Measurements from ENCODE around the gene SLC39A2. TPM values are rescaled to one million over a fixed set of nuclear protein-coding genes. Genes with fewer than 3 reads are reported as not detected.
A peak's percentile ranks its signal among the peaks of the same experiment; 100 is the strongest.
"Not testable (repeated sequence)": the region's sequence is repeated elsewhere in the genome, so short reads cannot be mapped to it uniquely, and the experiment has no call there.

SLC39A2 gene, protein sequence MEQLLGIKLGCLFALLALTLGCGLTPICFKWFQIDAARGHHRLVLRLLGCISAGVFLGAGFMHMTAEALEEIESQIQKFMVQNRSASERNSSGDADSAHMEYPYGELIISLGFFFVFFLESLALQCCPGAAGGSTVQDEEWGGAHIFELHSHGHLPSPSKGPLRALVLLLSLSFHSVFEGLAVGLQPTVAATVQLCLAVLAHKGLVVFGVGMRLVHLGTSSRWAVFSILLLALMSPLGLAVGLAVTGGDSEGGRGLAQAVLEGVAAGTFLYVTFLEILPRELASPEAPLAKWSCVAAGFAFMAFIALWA
- 0.18 and 0.30 TPM in 2 replicates for total RNA-seq

DNA sequence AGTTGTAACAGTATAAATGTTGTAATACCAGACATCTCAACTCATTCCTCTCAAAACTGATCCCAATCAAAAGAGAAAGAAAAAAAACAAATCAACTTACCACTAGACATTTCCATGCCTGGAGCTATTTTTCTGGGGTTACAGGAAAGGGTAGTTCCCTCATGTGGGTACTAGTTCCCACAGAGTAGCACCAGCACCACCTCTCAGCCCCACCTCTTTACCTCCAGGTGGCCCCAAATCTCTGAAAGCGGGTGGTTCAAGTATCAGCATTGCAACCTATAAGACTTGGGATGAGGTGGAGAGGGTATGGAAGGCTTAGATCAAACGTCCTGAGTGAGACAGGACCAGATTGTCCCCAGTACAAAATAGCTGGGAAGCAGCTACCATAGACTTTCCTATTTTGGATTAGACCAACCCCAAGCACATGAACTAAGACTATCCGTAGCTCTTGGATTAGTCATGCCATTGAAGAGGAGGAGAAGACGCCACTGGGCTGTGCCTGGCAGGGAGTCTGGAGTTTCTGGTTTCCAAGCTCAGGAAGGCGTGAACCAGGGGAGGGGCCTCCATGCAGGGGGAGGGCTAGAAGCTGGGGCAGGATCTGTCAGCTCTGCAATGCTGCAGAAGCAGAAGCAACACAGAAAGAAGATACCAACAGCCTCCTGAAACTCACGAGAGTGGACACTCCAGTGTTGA lies at the start of gene SLC39A2:
SLC39A2 (plus strand) TSS at position 620 of the 693 bp plus-strand sequence. CDS start 154 bp downstream, outside the sequence.
- Mint-ChIP-seq H3K4me1 (ENCODE audit: low read depth) (peaks cover under 1% of the 10 kb centered on the region), H3K27ac (no peak within 1 kb of the TSS), H3K9me3 (no peaks in the 10 kb centered on the region), H3K27me3 (ENCODE audit: low read depth) (no peaks in the 10 kb centered on the region), H3K4me3 (ENCODE audit: low read depth) (no peak within 1 kb of the TSS), H3K36me3 (ENCODE audit: low read depth) (peaks cover 38% of the 10 kb centered on the region)
- no peak for DNase-seq (ENCODE audit: low spot score)
- intact Hi-C loops (cut with micrococcal nuclease), result no loop called here

DNA sequence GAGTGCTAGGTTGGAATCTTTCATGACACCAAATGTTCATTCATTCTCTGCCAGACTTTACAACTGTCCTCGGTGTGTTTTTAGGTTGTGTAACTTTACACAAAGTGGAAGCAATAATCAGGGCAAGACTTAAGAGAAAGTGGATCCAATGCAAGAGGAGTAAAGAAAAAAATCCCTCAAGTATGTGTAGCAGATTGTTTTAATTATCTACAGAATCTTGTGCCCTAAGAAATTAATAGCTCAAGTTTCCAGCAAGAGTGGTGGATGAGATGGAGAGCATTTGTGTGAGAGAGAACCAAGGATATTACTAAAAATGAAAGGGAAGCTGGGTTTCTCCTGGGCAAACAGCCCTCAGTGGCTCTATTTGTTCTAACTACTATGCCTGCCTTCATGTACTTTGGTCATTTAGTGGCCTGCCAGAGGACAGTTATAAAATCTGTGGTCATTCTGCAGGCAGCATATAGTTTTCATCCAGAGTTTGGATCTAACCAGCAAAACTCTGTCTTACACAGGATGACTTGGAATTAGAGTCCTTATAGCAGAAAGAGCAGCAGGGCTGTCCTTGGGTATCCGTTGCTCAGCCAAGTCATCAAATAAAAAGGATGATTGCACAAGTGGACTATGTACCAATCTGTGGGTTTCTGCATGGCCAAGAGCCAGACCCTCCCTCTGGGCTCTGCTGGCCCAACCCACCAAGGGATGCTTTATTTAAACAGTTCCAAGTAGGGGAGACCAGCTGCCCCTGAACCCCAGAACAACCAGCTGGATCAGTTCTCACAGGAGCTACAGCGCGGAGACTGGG lies 44.2 kb upstream of the SLC39A2 start, which contains the start of gene RNASE2:
RNASE2 (plus strand) TSS at position 752 of the 802 bp plus-strand sequence. CDS start 285 bp downstream, outside the sequence.
- H3K4me3 Mint-ChIP-seq (ENCODE audit: low read depth); H3K36me3 Mint-ChIP-seq (ENCODE audit: low read depth); intact Hi-C loops (cut with micrococcal nuclease); H3K9me3 Mint-ChIP-seq; H3K27me3 Mint-ChIP-seq (ENCODE audit: low read depth); DNase-seq (ENCODE audit: low spot score); H3K27ac Mint-ChIP-seq: not testable (repeated sequence)
- peaks cover 25% of the 10 kb centered on the region for H3K4me1 Mint-ChIP-seq (ENCODE audit: low read depth)

DNA sequence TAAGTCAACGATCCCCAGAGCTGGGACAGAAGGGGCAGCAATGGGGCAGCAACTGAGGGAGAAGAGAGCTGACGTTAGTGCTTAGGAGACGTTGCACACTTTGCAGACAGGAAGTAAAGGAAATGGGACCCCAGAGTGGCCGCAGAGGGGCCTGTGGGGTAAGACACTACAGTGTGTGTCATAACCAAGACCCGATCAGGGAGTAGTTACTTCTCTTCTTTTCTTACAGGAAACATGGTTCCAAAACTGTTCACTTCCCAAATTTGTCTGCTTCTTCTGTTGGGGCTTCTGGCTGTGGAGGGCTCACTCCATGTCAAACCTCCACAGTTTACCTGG lies 43.6 kb upstream of the SLC39A2 start:
- intact Hi-C loops (cut with micrococcal nuclease); H3K27me3 Mint-ChIP-seq (ENCODE audit: low read depth); H3K36me3 Mint-ChIP-seq (ENCODE audit: low read depth); H3K9me3 Mint-ChIP-seq; H3K4me3 Mint-ChIP-seq (ENCODE audit: low read depth); DNase-seq (ENCODE audit: low spot score); H3K27ac Mint-ChIP-seq: not testable (repeated sequence)
- peaks cover 29% of the 10 kb centered on the region for H3K4me1 Mint-ChIP-seq (ENCODE audit: low read depth)

DNA sequence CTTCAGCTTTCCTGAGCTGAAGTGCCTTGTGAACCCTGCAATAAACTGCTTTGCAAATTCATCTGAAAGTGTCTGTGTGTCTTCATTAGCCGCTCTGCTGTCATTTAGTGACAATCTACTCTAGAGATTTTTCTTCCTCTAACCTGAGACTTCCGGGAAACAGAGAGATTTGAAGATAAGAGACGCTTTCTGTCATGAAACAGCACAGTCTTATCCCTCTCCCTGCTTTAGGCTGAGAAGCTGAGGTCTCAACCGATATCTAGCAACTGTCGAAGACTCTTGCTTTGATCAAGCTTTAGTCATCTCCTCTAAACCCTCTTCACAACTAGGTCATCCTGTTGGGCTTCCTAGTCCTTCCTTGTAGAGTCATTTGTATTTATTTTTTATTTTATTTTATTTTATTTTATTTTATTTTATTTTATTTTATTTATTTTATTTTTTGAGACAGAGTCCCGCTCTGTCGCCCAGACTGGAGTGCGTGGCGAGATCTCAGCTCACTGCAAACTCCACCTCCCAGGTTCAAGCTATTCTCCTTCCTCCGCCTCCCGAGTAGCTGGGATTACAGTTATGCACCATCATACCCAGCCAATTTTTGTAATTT lies 42.6 kb upstream of the SLC39A2 start:
- H3K4me1 Mint-ChIP-seq (ENCODE audit: low read depth), result peaks cover 33% of the 10 kb centered on the region
- no peak overlapping the region for H3K4me3 Mint-ChIP-seq (ENCODE audit: low read depth)
- no peak overlapping the region for H3K27ac Mint-ChIP-seq
- H3K36me3 Mint-ChIP-seq (ENCODE audit: low read depth), result no peaks in the 10 kb centered on the region
- H3K9me3 Mint-ChIP-seq, result no peaks in the 10 kb centered on the region
- intact Hi-C loops (cut with micrococcal nuclease), result no loop called here
- no peaks in the 10 kb centered on the region for H3K27me3 Mint-ChIP-seq (ENCODE audit: low read depth)
- DNase-seq (ENCODE audit: low spot score), result no peak

DNA sequence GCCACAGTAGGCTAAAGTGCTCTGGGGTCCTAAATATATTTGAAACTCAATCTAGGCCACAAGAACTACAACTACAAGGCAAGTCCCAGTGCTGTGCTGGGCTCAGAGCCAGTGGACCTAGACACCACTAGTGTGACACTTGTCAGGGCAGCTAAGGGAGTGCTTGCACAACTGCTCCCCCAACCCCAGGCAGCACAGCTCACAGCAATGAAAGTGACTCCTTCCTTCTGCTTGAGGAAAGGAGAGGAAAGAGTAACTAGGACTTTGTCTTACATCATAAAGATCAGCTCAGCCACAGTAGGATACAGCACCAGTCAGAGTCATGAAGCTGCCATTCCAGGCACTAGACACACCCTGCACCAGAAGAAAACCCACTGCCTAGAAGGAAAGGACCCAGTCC lies 40.1 kb upstream of the SLC39A2 start:
- Mint-ChIP-seq H3K27me3 (ENCODE audit: low read depth) (peaks cover 11% of the 10 kb centered on the region), H3K4me1 (ENCODE audit: low read depth) (peaks cover 34% of the 10 kb centered on the region)
- H3K36me3 Mint-ChIP-seq (ENCODE audit: low read depth); intact Hi-C loops (cut with micrococcal nuclease); H3K9me3 Mint-ChIP-seq; DNase-seq (ENCODE audit: low spot score); H3K27ac Mint-ChIP-seq; H3K4me3 Mint-ChIP-seq (ENCODE audit: low read depth): not testable (repeated sequence)

DNA sequence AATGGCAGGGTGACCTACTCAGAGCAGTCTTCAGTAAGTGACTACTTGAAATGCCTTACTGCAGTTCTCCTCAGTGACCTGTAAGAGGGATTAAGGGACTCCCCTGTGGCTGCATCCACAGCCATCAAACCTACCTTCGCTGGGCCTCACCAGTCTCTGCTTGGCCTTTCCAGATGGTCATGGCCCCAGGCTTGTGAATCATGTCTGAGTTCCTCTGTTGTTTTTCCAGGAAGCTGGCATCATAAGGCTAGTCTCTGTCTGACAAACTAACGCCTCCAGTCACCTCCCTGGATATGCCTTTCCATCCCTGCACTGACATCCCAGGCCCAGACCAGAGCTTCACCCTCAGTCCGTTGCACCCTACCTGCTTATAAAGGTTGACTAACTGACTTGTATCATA lies 29.8 kb upstream of the SLC39A2 start:
- Mint-ChIP-seq H3K27ac (no peak overlapping the region), H3K27me3 (ENCODE audit: low read depth) (peaks cover 41% of the 10 kb centered on the region), H3K9me3 (no peaks in the 10 kb centered on the region), H3K36me3 (ENCODE audit: low read depth) (no peaks in the 10 kb centered on the region), H3K4me1 (ENCODE audit: low read depth) (peaks cover 9% of the 10 kb centered on the region), H3K4me3 (ENCODE audit: low read depth) (no peak overlapping the region)
- intact Hi-C loops (cut with micrococcal nuclease), result no loop called here
- no peak for DNase-seq (ENCODE audit: low spot score)

DNA sequence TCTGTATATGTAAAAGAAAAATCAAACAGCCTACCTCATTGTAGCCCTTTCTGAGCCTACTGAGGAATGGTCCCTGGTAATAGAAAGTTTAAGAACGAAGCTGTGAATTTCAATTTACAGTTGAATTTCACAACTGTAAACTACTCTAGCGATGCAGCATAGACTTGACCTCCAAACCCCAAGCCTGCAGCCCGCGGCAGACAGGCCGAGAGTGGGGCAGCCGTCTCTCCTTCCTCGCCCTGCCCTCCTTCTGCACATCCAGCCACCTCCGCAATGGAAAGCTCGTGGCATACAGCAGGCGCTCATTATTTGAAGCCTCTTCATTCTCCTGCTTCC lies 28.5 kb upstream of the SLC39A2 start:
- H3K4me3 Mint-ChIP-seq (ENCODE audit: low read depth), result peak overlapping the region; percentile 84
- no peaks in the 10 kb centered on the region for H3K36me3 Mint-ChIP-seq (ENCODE audit: low read depth)
- DNase-seq (ENCODE audit: low spot score), result no peak
- peaks cover 41% of the 10 kb centered on the region for H3K27me3 Mint-ChIP-seq (ENCODE audit: low read depth)
- intact Hi-C loops (cut with micrococcal nuclease), result loop anchor here (2.0 to 5.0 kb wide), 2 partner anchors 98 to 274 kb away; no protein-coding TSS in a partner anchor
- H3K27ac Mint-ChIP-seq, result no peak overlapping the region
- H3K4me1 Mint-ChIP-seq (ENCODE audit: low read depth), result peaks cover 9% of the 10 kb centered on the region
- H3K9me3 Mint-ChIP-seq, result no peaks in the 10 kb centered on the region

DNA sequence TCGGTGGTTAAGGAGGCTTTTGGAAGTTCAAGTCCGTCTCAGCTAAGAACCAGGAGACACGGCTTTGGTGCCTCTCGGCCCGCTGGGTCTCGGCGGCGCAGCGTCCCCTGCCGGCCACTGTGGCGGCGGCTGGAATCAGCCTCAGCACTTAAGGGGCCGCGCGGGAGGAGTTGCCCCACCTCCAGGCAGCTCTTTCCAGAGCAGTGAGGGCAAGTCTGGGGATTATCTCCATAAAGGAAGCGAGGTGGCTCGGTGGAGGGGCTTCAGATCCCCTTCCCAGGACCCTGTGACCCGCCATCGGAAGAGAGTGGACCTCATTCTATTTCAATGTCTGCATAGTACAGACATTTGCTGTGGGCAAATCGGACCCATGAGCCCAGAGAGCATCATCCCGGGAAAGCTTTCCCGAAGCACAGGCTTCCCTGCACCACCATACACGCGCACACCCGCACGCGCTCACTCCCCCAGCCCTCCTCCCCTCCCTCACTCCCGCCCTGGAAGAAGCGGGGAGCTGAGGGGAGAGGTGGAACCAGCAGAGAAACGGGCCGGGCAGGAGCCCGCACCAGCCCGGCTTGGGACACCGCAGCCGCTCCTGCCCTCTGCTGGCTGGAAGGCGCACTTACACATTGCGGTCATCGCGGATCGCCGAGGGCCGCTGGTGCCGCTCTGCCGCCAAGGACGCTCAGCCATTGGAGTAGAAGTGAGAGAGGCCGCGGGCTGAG lies 27.9 kb upstream of the SLC39A2 start:
- H3K9me3 Mint-ChIP-seq, result no peaks in the 10 kb centered on the region
- H3K4me3 Mint-ChIP-seq (ENCODE audit: low read depth), result peak overlapping the region; percentile 84
- H3K27me3 Mint-ChIP-seq (ENCODE audit: low read depth), result peaks cover 41% of the 10 kb centered on the region
- peaks cover 9% of the 10 kb centered on the region for H3K4me1 Mint-ChIP-seq (ENCODE audit: low read depth)
- peak overlapping the region; percentile 54 for H3K27ac Mint-ChIP-seq
- intact Hi-C loops (cut with micrococcal nuclease), result loop anchor here (1.0 to 5.0 kb wide), 5 partner anchors 10 to 274 kb away; partner anchors contain the start of gene METTL17
- peak; percentile 75 for DNase-seq (ENCODE audit: low spot score)
- no peaks in the 10 kb centered on the region for H3K36me3 Mint-ChIP-seq (ENCODE audit: low read depth)

DNA sequence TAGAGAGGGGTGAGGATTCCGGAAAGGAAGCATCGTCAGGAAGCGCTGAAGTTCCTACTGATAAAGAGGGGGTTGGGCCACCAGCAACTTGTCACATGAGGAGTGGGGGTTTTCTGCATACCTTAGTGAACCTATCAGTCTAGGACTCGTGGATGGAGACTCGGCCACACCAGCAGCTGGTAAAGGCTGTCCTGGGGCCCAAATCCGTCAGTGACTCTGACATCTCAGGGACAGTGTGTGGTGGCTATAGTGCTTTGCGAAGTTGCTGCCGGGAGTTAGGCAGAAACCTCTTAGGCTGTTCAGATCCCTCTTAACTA lies 27.4 kb upstream of the SLC39A2 start:
- Mint-ChIP-seq H3K27ac (peak overlapping the region; percentile 54), H3K27me3 (ENCODE audit: low read depth) (peaks cover 41% of the 10 kb centered on the region), H3K9me3 (no peaks in the 10 kb centered on the region), H3K36me3 (ENCODE audit: low read depth) (no peaks in the 10 kb centered on the region), H3K4me1 (ENCODE audit: low read depth) (peaks cover 9% of the 10 kb centered on the region), H3K4me3 (ENCODE audit: low read depth) (peak overlapping the region; percentile 84)
- DNase-seq (ENCODE audit: low spot score), result no peak
- intact Hi-C loops (cut with micrococcal nuclease), result loop anchor here (1.0 to 5.0 kb wide), 5 partner anchors 10 to 275 kb away; partner anchors contain the start of gene METTL17

DNA sequence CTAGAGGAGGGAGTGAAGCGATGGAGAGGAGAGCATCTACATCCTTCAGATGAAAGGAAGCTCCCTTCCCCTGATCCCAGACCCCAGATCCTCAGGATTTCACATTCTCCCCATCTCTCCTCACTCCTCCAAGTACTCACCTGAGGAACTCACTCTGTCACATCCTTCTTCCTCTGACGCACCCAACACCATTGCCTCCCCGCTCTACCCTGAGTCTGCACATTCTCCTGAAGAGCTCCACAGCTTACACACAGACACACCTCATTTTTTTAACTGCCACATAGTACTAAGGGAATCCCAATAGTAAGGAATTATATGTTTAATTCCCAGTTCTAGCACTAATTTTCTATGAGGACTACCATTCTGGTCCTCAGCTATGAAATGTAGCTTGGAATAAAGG lies 25.6 kb upstream of the SLC39A2 start:
- intact Hi-C loops (cut with micrococcal nuclease), result loop anchor here (5.0 kb wide), 1 partner anchor 101 kb away; no protein-coding TSS in a partner anchor
- Mint-ChIP-seq H3K27ac (no peak overlapping the region), H3K36me3 (ENCODE audit: low read depth) (no peaks in the 10 kb centered on the region), H3K9me3 (no peaks in the 10 kb centered on the region), H3K4me3 (ENCODE audit: low read depth) (no peak overlapping the region), H3K27me3 (ENCODE audit: low read depth) (peaks cover 27% of the 10 kb centered on the region), H3K4me1 (ENCODE audit: low read depth) (peaks cover 10% of the 10 kb centered on the region)
- DNase-seq (ENCODE audit: low spot score), result no peak

DNA sequence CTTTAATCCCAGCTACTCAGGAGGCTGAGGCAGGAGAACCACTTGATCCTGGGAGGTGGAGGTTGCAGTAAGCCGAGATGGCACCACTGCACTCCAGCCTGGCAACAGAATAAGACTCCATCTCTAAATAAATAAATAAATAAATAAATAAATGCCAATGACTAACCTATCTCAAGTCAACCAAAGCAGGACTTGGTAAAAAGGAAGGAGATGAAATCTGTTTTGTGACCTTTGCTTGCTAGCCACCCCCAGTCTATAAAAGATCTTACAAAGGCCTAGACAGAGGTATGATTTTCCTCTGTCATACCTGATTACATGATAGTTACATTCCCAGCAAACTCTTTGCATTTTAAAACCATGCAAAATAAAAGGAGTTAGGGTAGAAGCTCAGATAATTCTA lies 22.8 kb upstream of the SLC39A2 start:
- Mint-ChIP-seq H3K9me3 (no peaks in the 10 kb centered on the region), H3K27ac (no peak overlapping the region), H3K4me1 (ENCODE audit: low read depth) (peaks cover 5% of the 10 kb centered on the region), H3K36me3 (ENCODE audit: low read depth) (no peaks in the 10 kb centered on the region), H3K27me3 (ENCODE audit: low read depth) (peaks cover 26% of the 10 kb centered on the region), H3K4me3 (ENCODE audit: low read depth) (no peak overlapping the region)
- no peak for DNase-seq (ENCODE audit: low spot score)
- intact Hi-C loops (cut with micrococcal nuclease), result no loop called here

DNA sequence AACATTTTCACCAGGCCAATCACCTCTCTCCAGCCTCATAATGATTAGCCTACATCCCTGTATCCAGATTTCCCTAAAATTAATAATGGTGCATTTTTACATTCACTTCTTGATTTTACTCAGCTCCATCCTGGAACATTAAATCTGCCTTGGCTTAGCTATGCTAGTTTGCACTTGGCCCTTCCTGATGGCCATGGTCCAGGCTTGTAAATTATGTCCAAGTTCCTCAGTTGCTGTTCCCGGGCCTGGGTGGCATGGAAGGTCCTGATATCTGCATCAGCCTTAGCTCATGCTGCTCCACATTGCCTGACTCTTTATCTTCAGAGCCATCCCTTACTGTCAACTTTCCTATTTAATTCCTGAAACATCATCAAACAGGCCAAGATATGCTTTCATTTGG lies 20.4 kb upstream of the SLC39A2 start:
- H3K27me3 Mint-ChIP-seq (ENCODE audit: low read depth), result peaks cover 16% of the 10 kb centered on the region
- intact Hi-C loops (cut with micrococcal nuclease), result no loop called here
- H3K36me3 Mint-ChIP-seq (ENCODE audit: low read depth), result no peaks in the 10 kb centered on the region
- peaks cover 1% of the 10 kb centered on the region for H3K4me1 Mint-ChIP-seq (ENCODE audit: low read depth)
- no peak for DNase-seq (ENCODE audit: low spot score)
- no peaks in the 10 kb centered on the region for H3K9me3 Mint-ChIP-seq
- H3K4me3 Mint-ChIP-seq (ENCODE audit: low read depth), result no peak overlapping the region
- no peak overlapping the region for H3K27ac Mint-ChIP-seq
